Kasumi-1 (cell line): ENCODE measurements around the gene TIMM13.
A peak's percentile ranks its signal among the peaks of the same experiment; 100 is the strongest.
"Not testable (repeated sequence)": the region's sequence is repeated elsewhere in the genome, so short reads cannot be mapped to it uniquely, and the experiment has no call there.

Experiments used
- DNase-seq, 2 experiments: peaks; one replicate each; lab custom pipeline; 2025; lab: John Stamatoyannopoulos, UW

Gene TIMM13

DNA sequence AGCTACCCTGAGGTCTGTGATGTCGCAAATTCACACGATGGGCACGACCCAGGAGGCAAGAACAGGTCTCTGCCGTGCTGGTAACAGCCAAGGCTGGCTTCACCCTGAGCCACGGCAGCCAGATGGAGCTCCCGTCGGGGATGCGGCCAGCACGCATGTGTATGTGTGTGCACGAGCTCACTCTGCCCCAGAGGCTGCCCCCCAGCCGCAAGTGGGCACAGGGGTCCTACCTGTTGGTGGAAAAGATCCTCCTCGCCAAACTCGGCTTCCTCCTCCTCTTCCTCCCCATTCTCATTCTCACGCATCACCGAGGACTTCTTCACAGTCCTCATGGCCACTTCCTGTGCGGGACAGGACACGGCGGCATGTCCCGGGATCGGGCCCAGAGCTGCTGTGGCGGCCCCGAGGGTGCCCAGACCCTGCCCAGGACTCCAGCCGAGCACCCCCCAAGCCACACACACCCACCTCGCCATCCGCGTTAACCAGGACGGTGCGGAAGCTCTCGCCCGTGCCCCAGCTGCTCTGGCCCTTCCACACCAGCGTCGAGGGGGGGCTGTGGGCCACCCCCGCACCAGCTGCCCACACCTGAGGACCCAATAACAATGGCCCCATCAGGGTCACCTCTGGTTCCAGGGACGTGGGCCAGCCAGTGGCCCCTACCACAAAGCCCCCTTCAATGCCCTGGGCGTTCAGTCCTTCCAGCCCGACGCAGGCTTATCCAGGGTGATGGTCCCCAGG lies 4.1 kb upstream of the TIMM13 start:
- DNase-seq, result no peak

GRCh38 chr19:2429917-2430535 lies 2.6 kb upstream of the TIMM13 start:
- DNase-seq, result no peak

DNA sequence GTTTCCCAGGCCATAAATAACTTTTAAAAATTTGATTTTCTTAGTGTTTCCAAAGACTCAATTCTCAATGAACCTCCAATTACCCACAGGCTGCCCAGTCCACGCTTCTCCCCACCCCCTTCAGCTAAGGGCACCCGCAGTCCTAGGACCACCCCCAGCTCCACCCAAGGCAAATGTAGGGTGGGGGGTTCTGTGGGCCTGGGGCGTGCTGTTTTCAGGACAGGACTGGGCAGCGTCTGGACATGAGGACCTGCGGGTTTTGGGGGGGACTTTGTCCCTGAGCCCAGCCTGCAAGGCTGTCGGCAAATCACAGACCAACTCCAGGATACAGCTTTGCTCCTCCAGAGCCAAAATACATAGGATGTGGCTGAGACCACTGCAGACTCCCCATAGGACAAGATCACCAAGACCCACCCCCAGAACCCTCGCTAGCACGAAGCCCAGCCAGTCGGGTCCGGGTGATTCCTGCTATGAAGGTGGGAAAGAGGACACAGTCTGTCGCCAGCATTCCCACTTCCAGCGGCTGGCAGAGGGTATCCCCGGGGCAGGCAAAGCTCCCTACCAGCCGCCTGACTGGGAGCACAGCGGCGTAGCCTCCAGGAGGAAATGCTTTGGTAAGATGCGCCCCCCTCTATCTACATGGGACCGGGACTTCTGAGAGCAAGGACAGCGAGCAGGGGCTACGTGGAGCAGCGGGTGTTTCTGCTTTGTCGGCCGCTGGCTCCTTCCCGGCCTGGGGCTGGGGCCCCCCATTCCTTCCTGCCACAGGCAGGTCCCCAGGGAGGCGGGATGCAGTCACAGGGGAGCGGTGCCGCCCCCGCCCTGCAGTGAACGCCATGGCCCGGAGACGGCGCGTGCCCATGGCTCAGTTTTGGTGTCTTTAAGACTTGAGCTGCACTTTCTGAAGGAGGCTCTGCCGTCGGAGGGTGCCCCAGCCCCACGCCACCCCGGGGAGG lies 1.6 kb upstream of the TIMM13 start:
- no peak for DNase-seq

DNA sequence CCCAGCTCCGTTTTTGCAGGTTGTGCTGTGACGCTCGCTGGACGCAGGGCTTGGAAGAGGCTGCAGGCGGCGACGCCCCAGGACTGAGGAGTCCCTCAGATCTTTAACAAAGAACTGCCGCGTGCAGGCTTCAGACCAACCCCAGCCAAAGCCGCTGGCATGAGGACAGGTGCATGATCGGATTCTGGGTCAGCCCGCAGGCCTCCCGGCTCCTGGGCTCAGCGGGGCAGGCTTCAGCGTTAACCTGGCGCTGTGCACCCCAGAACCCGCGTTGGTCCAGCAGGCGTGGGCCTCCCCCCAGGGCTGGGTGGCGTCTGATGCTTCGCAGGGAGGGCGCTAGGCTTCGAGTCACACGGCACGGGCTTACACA lies 920 bp upstream of the TIMM13 start:
- DNase-seq, result no peak

DNA sequence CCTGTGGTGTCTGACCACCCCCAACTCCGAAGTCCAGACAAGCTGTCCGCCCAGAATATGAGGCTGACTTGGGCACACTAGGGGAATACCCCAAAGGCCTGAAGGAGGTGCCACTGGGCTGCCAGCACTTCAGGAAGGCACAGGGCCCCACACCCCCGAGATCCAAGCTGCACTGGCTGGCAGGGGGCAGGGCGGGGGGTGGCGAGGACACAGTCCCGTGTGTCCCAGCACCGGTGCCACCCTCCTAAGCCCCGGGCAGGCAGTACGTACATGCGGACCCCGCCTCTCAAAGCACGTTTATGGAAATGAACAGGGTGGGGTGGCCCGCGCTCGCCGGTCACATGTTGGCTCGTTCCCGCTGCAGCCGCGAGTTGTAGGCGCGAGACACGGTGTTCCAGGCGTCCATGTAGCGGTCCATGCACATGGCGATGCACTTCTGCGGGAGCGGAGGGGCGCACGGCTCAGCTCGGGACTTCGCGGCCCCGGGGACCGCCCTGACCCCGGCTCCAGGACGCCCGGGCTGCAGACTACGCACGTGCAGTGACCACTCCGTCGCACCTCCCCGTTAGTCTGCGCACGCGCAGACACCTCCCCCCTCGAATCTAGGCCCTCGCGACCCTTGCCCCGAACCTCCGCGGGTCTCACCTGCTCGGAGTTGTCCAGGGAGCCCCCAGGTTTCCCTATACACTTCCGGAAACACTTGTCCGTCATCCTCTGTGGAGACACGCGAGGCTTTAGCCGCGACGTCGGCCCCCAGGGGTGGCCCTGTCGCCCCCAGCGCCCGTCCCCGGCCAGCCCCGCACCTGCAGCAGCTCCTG lies 566 bp downstream of the TIMM13 start:
- DNase-seq, result peak; percentile 22 to 26

GRCh38 chr19:2425622-2426581 lies 1.5 kb downstream of the TIMM13 start:
- no peak for DNase-seq

DNA sequence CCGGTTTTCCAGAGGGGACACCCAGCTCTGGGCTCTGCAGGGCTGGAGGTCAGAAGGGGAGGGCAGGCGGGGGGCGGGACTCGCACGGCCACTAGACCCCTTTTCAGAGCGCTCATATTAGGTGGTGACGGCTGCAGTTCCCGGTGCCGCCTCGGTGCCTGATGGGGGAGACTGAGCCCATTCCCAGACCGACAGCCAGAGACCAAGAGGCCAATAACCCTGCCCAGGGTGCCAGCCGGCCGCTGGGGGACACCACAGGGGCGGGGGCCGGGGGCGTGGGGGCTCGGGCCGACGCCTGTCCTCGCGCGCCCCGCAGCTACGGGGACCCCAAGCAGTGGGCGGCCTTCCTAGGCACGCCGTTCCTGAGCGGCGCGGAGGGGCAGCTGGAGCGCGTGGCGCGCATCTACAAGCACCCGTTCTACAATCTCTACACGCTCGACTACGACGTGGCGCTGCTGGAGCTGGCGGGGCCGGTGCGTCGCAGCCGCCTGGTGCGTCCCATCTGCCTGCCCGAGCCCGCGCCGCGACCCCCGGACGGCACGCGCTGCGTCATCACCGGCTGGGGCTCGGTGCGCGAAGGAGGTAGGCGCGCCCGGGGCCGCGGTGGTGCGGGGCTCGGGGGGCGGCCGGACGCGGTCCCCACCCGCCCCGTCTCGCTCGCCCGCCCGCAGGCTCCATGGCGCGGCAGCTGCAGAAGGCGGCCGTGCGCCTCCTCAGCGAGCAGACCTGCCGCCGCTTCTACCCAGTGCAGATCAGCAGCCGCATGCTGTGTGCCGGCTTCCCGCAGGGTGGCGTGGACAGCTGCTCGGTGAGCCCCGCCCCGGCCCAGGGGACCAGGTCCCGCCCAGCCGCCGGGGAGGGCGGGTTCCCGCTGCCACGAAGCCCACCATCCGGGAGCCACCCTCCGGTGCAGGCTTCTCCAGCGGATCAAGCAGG lies 2.4 kb downstream of the TIMM13 start:
- DNase-seq, result no peak

GRCh38 chr19:2423915-2424685 lies 3.3 kb downstream of the TIMM13 start:
- no peak for DNase-seq

- DNase-seq, result no peak
These were observed 4.1 kb downstream of the TIMM13 start for GRCh38 chr19:2423071-2423914.

DNA sequence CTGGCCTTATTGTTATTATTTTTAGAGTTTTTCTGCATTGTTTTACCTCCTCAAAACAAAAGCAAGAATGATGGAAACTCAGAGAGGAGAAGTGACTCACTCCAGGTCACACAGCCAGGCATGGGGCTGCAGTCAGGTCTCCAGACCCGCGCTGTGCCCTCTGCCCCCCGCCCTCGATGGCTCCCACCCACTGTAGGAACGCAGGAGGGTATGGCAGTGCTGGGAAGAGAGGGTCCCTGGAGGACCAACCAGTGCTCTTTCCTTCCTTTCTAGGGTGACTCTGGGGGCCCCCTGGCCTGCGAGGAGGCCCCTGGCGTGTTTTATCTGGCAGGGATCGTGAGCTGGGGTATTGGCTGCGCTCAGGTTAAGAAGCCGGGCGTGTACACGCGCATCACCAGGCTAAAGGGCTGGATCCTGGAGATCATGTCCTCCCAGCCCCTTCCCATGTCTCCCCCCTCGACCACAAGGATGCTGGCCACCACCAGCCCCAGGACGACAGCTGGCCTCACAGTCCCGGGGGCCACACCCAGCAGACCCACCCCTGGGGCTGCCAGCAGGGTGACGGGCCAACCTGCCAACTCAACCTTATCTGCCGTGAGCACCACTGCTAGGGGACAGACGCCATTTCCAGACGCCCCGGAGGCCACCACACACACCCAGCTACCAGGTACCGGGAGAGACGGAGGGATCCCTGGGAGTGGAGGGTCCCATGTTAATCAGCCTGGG lies 5.6 kb downstream of the TIMM13 start:
- no peak for DNase-seq

DNA sequence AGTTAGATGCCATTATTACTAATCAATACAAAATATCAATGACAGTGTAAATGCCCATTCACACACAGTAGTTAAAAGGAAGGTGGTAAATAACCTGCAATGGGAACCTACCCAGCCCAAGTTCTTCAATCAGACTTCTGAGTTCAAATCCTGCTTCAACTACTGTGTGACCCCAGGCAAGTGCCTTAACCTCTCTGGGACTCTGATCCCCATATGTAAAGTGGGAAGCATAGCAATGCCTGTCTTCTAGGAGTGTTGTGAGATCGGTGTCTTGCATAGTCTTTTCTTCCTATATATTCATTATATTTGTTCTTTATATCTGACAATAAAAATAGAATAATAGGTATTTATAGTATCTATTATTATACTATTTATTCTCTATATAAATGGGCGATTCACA lies 6.9 kb downstream of the TIMM13 start:
- DNase-seq, result no peak

GRCh38 chr19:2419754-2420153 lies 7.6 kb downstream of the TIMM13 start:
- no peak for DNase-seq

- DNase-seq, result no peak
These were observed 9.4 kb downstream of the TIMM13 start for GRCh38 chr19:2417881-2418406.

DNA sequence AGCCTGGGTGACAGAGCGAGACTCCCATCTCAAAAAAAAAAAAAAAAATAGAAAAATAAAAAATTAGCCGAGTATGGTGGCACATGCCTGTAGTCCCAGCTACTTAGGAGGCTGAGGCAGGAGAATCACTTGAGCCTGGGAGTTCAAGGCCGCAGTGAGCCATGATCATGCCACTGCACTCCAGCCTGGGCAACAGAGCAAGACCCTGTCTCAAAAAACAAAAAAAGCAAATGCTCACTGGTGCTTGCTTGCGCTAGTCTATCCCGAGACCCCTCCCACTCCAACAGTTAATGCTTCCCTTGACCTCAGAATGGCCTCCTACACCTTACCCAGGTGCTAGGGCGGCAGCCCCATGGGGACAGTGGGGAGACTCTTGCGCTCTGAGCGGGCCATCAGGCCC lies 9.9 kb downstream of the TIMM13 start:
- DNase-seq, result not testable (repeated sequence)

DNA sequence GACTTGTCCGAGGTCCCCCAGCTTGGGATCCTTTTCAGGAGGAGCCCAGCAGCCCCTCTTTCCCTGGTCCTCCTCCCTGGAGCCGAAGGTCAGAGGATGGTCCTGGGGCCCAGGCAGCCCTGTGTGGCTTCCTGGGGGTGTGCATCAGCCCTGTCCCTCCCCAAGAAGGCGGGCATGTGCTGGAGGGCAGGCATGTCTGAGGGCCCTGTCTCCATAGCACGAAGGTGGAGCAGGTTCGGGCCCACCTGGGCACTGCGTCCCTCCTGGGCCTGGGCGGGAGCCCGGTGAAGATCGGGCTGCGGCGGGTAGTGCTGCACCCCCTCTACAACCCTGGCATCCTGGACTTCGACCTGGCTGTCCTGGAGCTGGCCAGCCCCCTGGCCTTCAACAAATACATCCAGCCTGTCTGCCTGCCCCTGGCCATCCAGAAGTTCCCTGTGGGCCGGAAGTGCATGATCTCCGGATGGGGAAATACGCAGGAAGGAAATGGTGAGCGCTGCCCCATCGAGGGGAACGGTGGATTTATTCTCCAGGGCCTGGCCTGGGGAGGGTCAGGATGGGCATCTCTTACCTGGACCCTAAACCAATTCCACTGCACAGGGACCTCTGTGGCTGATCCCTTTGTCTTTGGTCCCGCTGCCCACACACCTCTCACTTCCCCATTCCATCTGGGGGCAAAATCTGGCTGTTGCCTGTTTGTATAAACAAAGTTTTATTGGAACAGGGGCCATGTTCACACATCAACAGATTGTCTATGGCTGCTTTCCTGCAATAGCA lies 10.9 kb downstream of the TIMM13 start:
- DNase-seq, result no peak

DNA sequence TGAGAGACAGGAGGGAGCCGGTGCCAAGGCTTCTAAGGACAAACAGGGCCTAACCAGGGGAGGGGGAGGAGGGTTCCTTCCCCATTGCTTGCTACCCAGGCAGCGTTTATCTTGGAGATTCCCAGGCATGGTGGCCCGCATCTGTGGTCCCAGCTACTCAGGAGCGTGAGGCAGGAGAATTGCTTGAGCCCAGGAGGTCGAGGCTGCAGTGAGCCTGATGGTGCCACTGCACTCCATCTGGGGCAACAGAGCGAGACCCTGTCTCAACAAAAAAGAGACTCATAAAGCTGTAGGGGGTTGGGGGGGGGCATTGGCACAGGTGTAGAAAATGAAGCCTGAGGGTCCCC lies 11.4 kb downstream of the TIMM13 start:
- no peak for DNase-seq
